ENCODE results near the gene GJA1. TPM values are rescaled to one million over a fixed set of nuclear protein-coding genes. Genes with fewer than 3 reads are reported as not detected.
"Not testable (repeated sequence)": the region's sequence is repeated elsewhere in the genome, so short reads cannot be mapped to it uniquely, and the experiment has no call there.

The GJA1 gene
- total and polyA plus RNA-seq, 2 experiments from 2014 or later, result 86.0 to 248 TPM

- not testable (repeated sequence) for H3K4me3 ChIP-seq; DNase-seq (ENCODE audit: low spot score); H3K27me3 ChIP-seq; H3K4me2 ChIP-seq; H3K36me3 ChIP-seq (replicated peaks; ENCODE audit: insufficient read depth, low read depth); H3K4me1 ChIP-seq (ENCODE audit: insufficient read depth); H3K9me2 ChIP-seq (replicated peaks; ENCODE audit: insufficient read depth); H3K9me3 ChIP-seq (ENCODE audit: low read depth); H2AFZ ChIP-seq
- H3K27ac ChIP-seq, result peak overlapping the region; percentile 9
- peaks cover 44% of the 10 kb centered on the region for H4K20me1 ChIP-seq (ENCODE audit: insufficient read depth, poor library complexity, severe bottlenecking)
- 88% methylated on average over 2 of the region's 2 CpGs for WGBS (ENCODE audit: low lambda C conversion rate, missing lambda C conversion rate)
- H3K79me2 ChIP-seq, result peaks cover 63% of the 10 kb centered on the region
These were observed 13.1 kb downstream of the GJA1 start for GRCh38 chr6:121448528-121448927.

GRCh38 chr6:121449331-121449730, 13.9 kb downstream of the GJA1 start:
- Histone ChIP-seq H2AFZ (no peak overlapping the region), H3K9me2 (replicated peaks; ENCODE audit: insufficient read depth) (no peaks in the 10 kb centered on the region), H3K9me3 (ENCODE audit: low read depth) (no peaks in the 10 kb centered on the region), H3K36me3 (replicated peaks; ENCODE audit: insufficient read depth, low read depth) (peaks cover 3% of the 10 kb centered on the region), H3K79me2 (peaks cover 55% of the 10 kb centered on the region), H3K4me2 (no peak overlapping the region), H3K4me3 (no peak overlapping the region), H4K20me1 (ENCODE audit: insufficient read depth, poor library complexity, severe bottlenecking) (peaks cover 36% of the 10 kb centered on the region), H3K27me3 (no peaks in the 10 kb centered on the region), H3K27ac (peak overlapping the region; percentile 9), H3K4me1 (ENCODE audit: insufficient read depth) (no peaks in the 10 kb centered on the region)
- TF ChIP-seq EZH2 (IDR thresholded peaks at IDR 0.05; ENCODE audit: borderline replicate concordance) (no peak), EZH2phosphoT487 (IDR thresholded peaks at IDR 0.05; ENCODE audit: low read depth, severe bottlenecking, unreplicated experiment) (no peak)
- TF ChIP-seq, protein P1, sequence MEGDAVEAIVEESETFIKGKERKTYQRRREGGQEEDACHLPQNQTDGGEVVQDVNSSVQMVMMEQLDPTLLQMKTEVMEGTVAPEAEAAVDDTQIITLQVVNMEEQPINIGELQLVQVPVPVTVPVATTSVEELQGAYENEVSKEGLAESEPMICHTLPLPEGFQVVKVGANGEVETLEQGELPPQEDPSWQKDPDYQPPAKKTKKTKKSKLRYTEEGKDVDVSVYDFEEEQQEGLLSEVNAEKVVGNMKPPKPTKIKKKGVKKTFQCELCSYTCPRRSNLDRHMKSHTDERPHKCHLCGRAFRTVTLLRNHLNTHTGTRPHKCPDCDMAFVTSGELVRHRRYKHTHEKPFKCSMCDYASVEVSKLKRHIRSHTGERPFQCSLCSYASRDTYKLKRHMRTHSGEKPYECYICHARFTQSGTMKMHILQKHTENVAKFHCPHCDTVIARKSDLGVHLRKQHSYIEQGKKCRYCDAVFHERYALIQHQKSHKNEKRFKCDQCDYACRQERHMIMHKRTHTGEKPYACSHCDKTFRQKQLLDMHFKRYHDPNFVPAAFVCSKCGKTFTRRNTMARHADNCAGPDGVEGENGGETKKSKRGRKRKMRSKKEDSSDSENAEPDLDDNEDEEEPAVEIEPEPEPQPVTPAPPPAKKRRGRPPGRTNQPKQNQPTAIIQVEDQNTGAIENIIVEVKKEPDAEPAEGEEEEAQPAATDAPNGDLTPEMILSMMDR (IDR thresholded peaks at IDR 0.05; ENCODE audit: poor library complexity), result no peak
- no peak for DNase-seq (ENCODE audit: low spot score)
- 96% methylated on average over 1 of the region's 1 CpG for WGBS (ENCODE audit: low lambda C conversion rate, missing lambda C conversion rate)

DNA sequence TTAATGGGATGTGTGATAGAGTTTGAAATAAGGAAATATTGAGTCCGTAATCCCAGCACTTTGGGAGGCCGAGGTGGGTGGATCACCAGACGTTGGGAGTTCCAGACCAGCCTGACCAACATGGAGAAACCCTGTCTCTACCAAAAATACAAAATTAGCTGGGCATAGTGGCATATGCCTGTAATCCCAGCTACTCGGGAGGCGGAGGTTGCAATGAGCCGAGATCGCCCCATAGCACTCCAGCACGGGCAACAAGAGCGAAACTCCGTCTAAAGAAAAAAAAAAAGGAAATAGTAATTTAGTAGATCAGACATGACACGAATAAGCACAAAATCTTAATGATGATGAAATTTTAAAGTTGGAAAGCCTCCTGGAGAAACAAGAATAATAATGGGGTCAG, 14.8 kb downstream of the GJA1 start:
- no peak for TF ChIP-seq EZH2phosphoT487 (IDR thresholded peaks at IDR 0.05; ENCODE audit: low read depth, severe bottlenecking, unreplicated experiment)
- no peak for TF ChIP-seq EZH2 (IDR thresholded peaks at IDR 0.05; ENCODE audit: borderline replicate concordance)
- TF ChIP-seq, protein P1 (IDR thresholded peaks at IDR 0.05; ENCODE audit: poor library complexity), result no peak
- H3K4me3 ChIP-seq, result no peak overlapping the region
- peaks cover 28% of the 10 kb centered on the region for H4K20me1 ChIP-seq (ENCODE audit: insufficient read depth, poor library complexity, severe bottlenecking)
- H2AFZ ChIP-seq, result no peak overlapping the region
- peaks cover 45% of the 10 kb centered on the region for H3K79me2 ChIP-seq
- H3K4me1 ChIP-seq (ENCODE audit: insufficient read depth), result no peaks in the 10 kb centered on the region
- H3K27ac ChIP-seq, result no peak overlapping the region
- H3K9me3 ChIP-seq (ENCODE audit: low read depth), result no peaks in the 10 kb centered on the region
- no peaks in the 10 kb centered on the region for H3K9me2 ChIP-seq (replicated peaks; ENCODE audit: insufficient read depth)
- no peak overlapping the region for H3K4me2 ChIP-seq
- DNase-seq (ENCODE audit: low spot score), result no peak
- H3K27me3 ChIP-seq, result no peaks in the 10 kb centered on the region
- 95% methylated on average over 11 of the region's 11 CpGs for WGBS (ENCODE audit: low lambda C conversion rate, missing lambda C conversion rate)
- peaks cover 3% of the 10 kb centered on the region for H3K36me3 ChIP-seq (replicated peaks; ENCODE audit: insufficient read depth, low read depth)

DNA sequence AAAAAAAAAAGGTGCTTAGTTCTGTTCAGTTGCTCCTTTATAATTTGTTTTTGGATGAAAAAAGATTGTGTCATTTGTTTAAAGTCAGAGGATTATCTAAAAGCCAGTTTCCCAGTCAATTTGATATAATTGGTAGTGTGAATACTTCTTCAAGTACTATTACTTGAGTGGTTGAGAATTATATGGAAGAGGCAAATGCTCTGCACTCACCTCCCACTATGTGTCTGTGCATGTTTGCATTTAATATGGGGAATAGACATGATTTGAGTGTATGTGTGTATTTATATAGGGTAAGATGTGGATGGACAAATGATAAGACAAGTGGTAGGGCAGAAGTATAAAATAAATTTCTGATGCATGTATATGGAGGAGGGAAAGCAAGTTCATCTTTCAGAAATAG, 15.8 kb downstream of the GJA1 start:
- Histone ChIP-seq H3K9me2 (replicated peaks; ENCODE audit: insufficient read depth) (no peaks in the 10 kb centered on the region), H3K79me2 (peaks cover 35% of the 10 kb centered on the region), H3K27me3 (no peaks in the 10 kb centered on the region), H4K20me1 (ENCODE audit: insufficient read depth, poor library complexity, severe bottlenecking) (peaks cover 20% of the 10 kb centered on the region), H3K4me2 (no peak overlapping the region), H3K27ac (no peak overlapping the region), H3K4me1 (ENCODE audit: insufficient read depth) (no peaks in the 10 kb centered on the region), H2AFZ (no peak overlapping the region), H3K36me3 (replicated peaks; ENCODE audit: insufficient read depth, low read depth) (peaks cover 3% of the 10 kb centered on the region), H3K9me3 (ENCODE audit: low read depth) (no peaks in the 10 kb centered on the region), H3K4me3 (no peak overlapping the region)
- TF ChIP-seq EZH2 (IDR thresholded peaks at IDR 0.05; ENCODE audit: borderline replicate concordance), result no peak
- TF ChIP-seq EZH2phosphoT487 (IDR thresholded peaks at IDR 0.05; ENCODE audit: low read depth, severe bottlenecking, unreplicated experiment), result no peak
- TF ChIP-seq, protein P1 (IDR thresholded peaks at IDR 0.05; ENCODE audit: poor library complexity), result no peak
- no peak for DNase-seq (ENCODE audit: low spot score)
